ENCODE data around the gene ARHGEF37. TPM values are rescaled to one million over a fixed set of nuclear protein-coding genes. Genes with fewer than 3 reads are reported as not detected.

Gene ARHGEF37
- total and polyA plus RNA-seq, 2 of the 8 experiments (the other 6 are each of a cell fraction or from before 2014, with no cell fraction given) = 0.21 to 0.48 TPM

DNA sequence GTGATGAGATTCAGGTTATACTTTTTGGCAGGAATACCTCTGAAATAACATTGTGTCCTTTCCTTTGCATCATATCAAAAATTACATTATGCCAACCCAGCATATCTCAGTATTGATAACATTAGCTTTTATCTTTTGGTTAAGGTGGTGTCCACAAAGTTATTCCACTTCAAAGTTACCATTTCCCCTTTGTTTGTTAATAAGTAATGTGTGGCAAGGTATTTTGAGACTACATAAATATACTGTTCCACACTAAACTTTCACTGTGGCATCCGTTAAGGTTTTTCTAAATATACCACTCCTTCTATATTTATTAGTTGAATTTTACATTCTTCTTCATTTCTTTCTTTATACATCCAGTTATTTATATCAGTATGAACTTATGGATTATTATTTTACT is 14.1 kb upstream of the ARHGEF37 start:
- no peaks in the 10 kb centered on the region for H3K9me3 ChIP-seq (ENCODE audit: insufficient read depth in 2 of 2, low read depth in 1 of 2, low read length in 1 of 2)
- H4K5ac ChIP-seq (ENCODE audit: insufficient read length, low read depth, low read length) = no peak overlapping the region
- no peak overlapping the region for H3K27ac ChIP-seq (ENCODE audit: low read depth, low read length)
- H3K23ac ChIP-seq (ENCODE audit: insufficient read length) = no peak overlapping the region
- no peaks in the 10 kb centered on the region for H3K36me3 ChIP-seq (ENCODE audit: control insufficient read depth in 2 of 4, insufficient read depth in 4 of 4, low read length in 3 of 4)
- H3K23me2 ChIP-seq (ENCODE audit: low read depth, low read length) = no peaks in the 10 kb centered on the region
- H3K27me3 ChIP-seq (replicated peaks in 1 of 4; ENCODE audit: control insufficient read depth in 3 of 4, extremely low read depth in 1 of 4, insufficient read depth in 3 of 4, low read length in 3 of 4) = no peaks in the 10 kb centered on the region
- H2BK5ac ChIP-seq (ENCODE audit: low read depth, low read length) = no peak overlapping the region
- ChIA-PET POLR2A (ENCODE audit: partially characterized antibody) (no interaction called here), CTCF (ENCODE audit: partially characterized antibody) (interaction anchor here (1.8 to 6.9 kb wide), 5 partner anchors 126 to 437 kb away, joined by 3 to 35 read pairs (median 23); no protein-coding TSS in a partner anchor)
- H4K20me1 ChIP-seq (replicated peaks in 1 of 2; ENCODE audit: control insufficient read depth in 1 of 2, insufficient read depth in 2 of 2, low read length in 2 of 2) = no peaks in the 10 kb centered on the region
- no peak overlapping the region for H2AK5ac ChIP-seq (ENCODE audit: low read depth, low read length)
- no peak overlapping the region for H3K18ac ChIP-seq (ENCODE audit: extremely low read depth, low read length)
- WGBS, 2 experiments (ENCODE audit: extremely low coverage in 1 of 2, insufficient coverage in 1 of 2, insufficient read length in 1 of 2, insufficient replicate concordance in 2 of 2, low coverage in 1 of 2, low lambda C conversion rate in 2 of 2, missing lambda C conversion rate in 1 of 2) = 85% methylated on average over 1 of the region's 1 CpG; no CpG with 5 or more reads in 1 of the 2 experiments
- no peak overlapping the region for H3K14ac ChIP-seq (ENCODE audit: insufficient read length)
- no peak overlapping the region for H4K8ac ChIP-seq (ENCODE audit: extremely low read depth, insufficient read depth, low read length)
- no peak overlapping the region for H3K9ac ChIP-seq (replicated peaks in 1 of 4; ENCODE audit: extremely low read depth in 1 of 4, low read depth in 3 of 4, low read length in 3 of 4)
- H2BK20ac ChIP-seq (ENCODE audit: low read length) = no peak overlapping the region
- H3K4me3 ChIP-seq (ENCODE audit: extremely low read depth in 1 of 4, insufficient read depth in 2 of 4, low read depth in 3 of 4, low read length in 4 of 4) = no peak overlapping the region
- no peaks in the 10 kb centered on the region for H3K79me1 ChIP-seq (ENCODE audit: low read depth, low read length)
- no peak overlapping the region for H2AFZ ChIP-seq (ENCODE audit: low read length)
- no peak overlapping the region for H2BK15ac ChIP-seq (ENCODE audit: low read length)
- no peak overlapping the region for H3K56ac ChIP-seq (replicated peaks; ENCODE audit: insufficient read length, low read depth, low read length)
- H4K91ac ChIP-seq (replicated peaks; ENCODE audit: insufficient read length, low read length) = no peak overlapping the region
- H2BK120ac ChIP-seq (replicated peaks; ENCODE audit: low read depth, low read length) = no peak overlapping the region
- peaks cover 0 to 7% (median 4%) of the 10 kb centered on the region in 4 experiments; a peak in 3 of 7 replicates for H3K4me1 ChIP-seq (replicated peaks in 1 of 4; ENCODE audit: control insufficient read depth in 3 of 4, insufficient read depth in 4 of 4, low read length in 3 of 4)
- no peaks in the 10 kb centered on the region for H3K79me2 ChIP-seq (ENCODE audit: control insufficient read depth in 1 of 2, insufficient read depth in 2 of 2, low read length in 2 of 2)
- no peak for DNase-seq (ENCODE audit: low read depth in 1 of 2, low spot score in 2 of 2)
- no peak overlapping the region for H3K4me2 ChIP-seq (ENCODE audit: insufficient read depth in 1 of 2, low read depth in 2 of 2, low read length in 2 of 2)
- H3K4ac ChIP-seq (replicated peaks; ENCODE audit: insufficient read length, low read depth, low read length) = no peak overlapping the region
- FAIRE-seq = no peak
- H2BK12ac ChIP-seq (ENCODE audit: low read depth, low read length) = no peak overlapping the region
